HCT116 (cell line): ENCODE measurements around the gene CSGALNACT2. TPM values are rescaled to one million over a fixed set of nuclear protein-coding genes. Genes with fewer than 3 reads are reported as not detected.

Experiments
- ATAC-seq: fragments of 200-7000 bp; cut with Tn5 transposase; 2 replicates; pipeline ENCODE4 v1.9.1; 2020; ENCODE audit warnings: mild to moderate bottlenecking, moderate library complexity
- BruUV-seq: library from RNA; stranded (reverse); fragments of 400-500 nt; replicated peaks from 2 replicates; lab custom pipeline; 2021; lab: Mats Ljungman, UMichigan
- CTCF ChIA-PET: fragments of 300-600 bp; sonication (Branson Sonifier 250); formaldehyde crosslinking; loops from one replicate; lab custom pipeline; 2021; ENCODE audit warnings: antibody characterized with exemption; lab: Charles Lee
- POLR2A ChIA-PET: fragments of 300-600, 350-600 bp; sonication (Branson Sonifier 250); formaldehyde crosslinking; loops from one replicate; lab custom pipeline; 2021; ENCODE audit warnings: antibody characterized with exemption; lab: Charles Lee
- RAD21 ChIA-PET, 2 experiments: fragments of 300-600 bp; sonication (Branson Sonifier 250); formaldehyde crosslinking; loops; one replicate each; lab custom pipeline; 2023; ENCODE audit warnings: low total read pairs in 2 of 2; ENCODE audit not compliant: uncharacterized antibody in 2 of 2, unreplicated experiment in 2 of 2, low non-redundant PET in 1 of 2; lab: Charles Lee
- DNase-seq: peaks from one replicate; pipeline ENCODE4 v3.0.0-alpha.2; 2010; ENCODE audit warnings: low read depth, low spot score
- H2AFZ ChIP-seq: fragments of 200-600 bp; shearing (Covaris generic), sonication (generic); 2 replicates; pipeline ENCODE4 v1.6.1; 2017; ENCODE audit warnings: low read depth, mixed run types, mixed read lengths, antibody characterized with exemption, low read length; ENCODE audit not compliant: poor library complexity, severe bottlenecking
- H3K27ac ChIP-seq: 2 replicates; pipeline ENCODE4 v1.5.1; 2012; ENCODE audit warnings: low read depth, low read length
- H3K27me3 ChIP-seq: fragments of 200-600 bp; sonication (generic); 2 replicates; pipeline ENCODE4 v1.6.1; 2016; ENCODE audit warnings: mixed run types, low read length, mixed read lengths; ENCODE audit not compliant: insufficient read depth
- H3K36me3 ChIP-seq, 2 experiments: fragments of 200-500 bp in 1 of 2; fragments of 200-600 bp in 1 of 2; sonication (Bioruptor generic) in 1 of 2; sonication (generic) in 1 of 2; 2 replicates each; pipeline versions ENCODE4 v1.5.1 to v1.6.1; 2014 to 2016; ENCODE audit warnings: low read length in 2 of 2, inconsistent platforms in 1 of 2, mixed read lengths in 1 of 2, mixed run types in 1 of 2; ENCODE audit not compliant: insufficient read depth in 2 of 2, control insufficient read depth in 1 of 2
- H3K4me1 ChIP-seq, 2 experiments: fragments of 200-600 bp in 1 of 2; sonication (generic) in 1 of 2; 2 replicates each; pipeline versions ENCODE4 v1.5.1 to v1.6.1; 2012 to 2017; ENCODE audit warnings: low read length in 2 of 2, inconsistent platforms in 1 of 2, mild to moderate bottlenecking in 1 of 2, mixed read lengths in 1 of 2, mixed run types in 1 of 2, moderate library complexity in 1 of 2; ENCODE audit not compliant: insufficient read depth in 2 of 2, control insufficient read depth in 1 of 2
- H3K4me2 ChIP-seq: fragments of 200-600 bp; sonication (generic); 2 replicates; pipeline ENCODE4 v1.6.1; 2017; ENCODE audit warnings: mixed run types, low read length, mixed read lengths
- H3K4me3 ChIP-seq, 2 experiments: fragments of 200-600 bp in 1 of 2; sonication (generic) in 1 of 2; replicated peaks in 1 of 2; 2 replicates each; pipeline ENCODE4 v1.5.1; 2011 to 2016; ENCODE audit warnings: low read length in 2 of 2, control low read depth in 1 of 2, low read depth in 1 of 2, mild to moderate bottlenecking in 1 of 2, mixed read lengths in 1 of 2, mixed run types in 1 of 2
- H3K79me2 ChIP-seq: fragments of 200-600 bp; sonication (generic); 2 replicates; pipeline ENCODE4 v1.6.1; 2017; ENCODE audit warnings: mild to moderate bottlenecking, mixed run types, low read length, moderate library complexity, mixed read lengths; ENCODE audit not compliant: insufficient read depth
- H3K9ac ChIP-seq: fragments of 200-600 bp; sonication (generic); 2 replicates; pipeline ENCODE4 v1.6.1; 2016; ENCODE audit warnings: low read length, mixed read lengths
- H3K9me2 ChIP-seq: fragments of 200-600 bp; sonication (generic), shearing (Covaris generic); 2 replicates; pipeline ENCODE4 v1.6.1; 2017; ENCODE audit warnings: mixed run types, mild to moderate bottlenecking, moderate library complexity; ENCODE audit not compliant: insufficient read depth
- H3K9me3 ChIP-seq, 2 experiments: fragments of 200-500 bp in 1 of 2; fragments of 200-600 bp in 1 of 2; sonication (Bioruptor generic) in 1 of 2; sonication (generic) in 1 of 2; 2 replicates each; pipeline ENCODE4 v1.6.1; 2014 to 2017; ENCODE audit warnings: low read length in 2 of 2, mixed read lengths in 2 of 2, inconsistent platforms in 1 of 2, low read depth in 1 of 2, mild to moderate bottlenecking in 1 of 2, mixed run types in 1 of 2, moderate library complexity in 1 of 2; ENCODE audit not compliant: control insufficient read depth in 1 of 2, insufficient read depth in 1 of 2
- H4K20me1 ChIP-seq: fragments of 200-600 bp; sonication (generic), shearing (Covaris generic); 2 replicates; pipeline ENCODE4 v1.6.1; 2017; ENCODE audit warnings: mixed run types, mild to moderate bottlenecking, moderate library complexity; ENCODE audit not compliant: insufficient read depth
- ATF3 ChIP-seq: IDR thresholded peaks from 2 replicates; pipeline ENCODE4 v1.6.1; 2012
- CBX3 ChIP-seq: IDR thresholded peaks from 2 replicates; pipeline ENCODE4 v1.6.1; 2012; ENCODE audit warnings: low read depth
- CEBPB ChIP-seq: IDR thresholded peaks from 2 replicates; pipeline ENCODE4 v1.6.1; 2012; ENCODE audit warnings: low read depth
- CTCF ChIP-seq, 3 experiments: fragments of 200-600 bp in 1 of 3; sonication (generic) in 1 of 3; IDR thresholded peaks in 2 of 3; conservative IDR thresholded peaks in 1 of 3; 2 replicates each; pipeline ENCODE4 v1.5.1; 2012 to 2017; ENCODE audit warnings: low read depth in 2 of 3, low read length in 2 of 3, antibody characterized with exemption in 1 of 3, borderline replicate concordance in 1 of 3, control low read depth in 1 of 3, mild to moderate bottlenecking in 1 of 3, mixed read lengths in 1 of 3, mixed run types in 1 of 3, moderate library complexity in 1 of 3; ENCODE audit not compliant: insufficient read depth in 1 of 3
- EGR1 ChIP-seq: IDR thresholded peaks from 2 replicates; pipeline ENCODE4 v1.6.1; 2012; ENCODE audit warnings: low read depth
- ELF1 ChIP-seq: IDR thresholded peaks from 2 replicates; pipeline ENCODE4 v1.6.1; 2012; ENCODE audit warnings: low read depth, borderline replicate concordance
- FOSL1 ChIP-seq: IDR thresholded peaks from 2 replicates; pipeline ENCODE4 v1.6.1; 2012; ENCODE audit warnings: low read depth
- JUND ChIP-seq: IDR thresholded peaks from 2 replicates; pipeline ENCODE4 v1.6.1; 2012
- POLR2A ChIP-seq: IDR thresholded peaks from 2 replicates; pipeline ENCODE4 v1.7.0; 2011; ENCODE audit warnings: borderline replicate concordance; ENCODE audit not compliant: insufficient read depth, insufficient read length; ENCODE audit errors: extremely low read depth
- POLR2AphosphoS5 ChIP-seq: IDR thresholded peaks from 2 replicates; pipeline ENCODE4 v1.6.1; 2011; ENCODE audit warnings: mild to moderate bottlenecking, low read depth, low read length, moderate library complexity
- RAD21 ChIP-seq: IDR thresholded peaks from 2 replicates; pipeline ENCODE4 v1.6.1; 2012; ENCODE audit warnings: low read depth, mild to moderate bottlenecking
- SIN3A ChIP-seq: IDR thresholded peaks from 2 replicates; pipeline ENCODE4 v1.6.1; 2012; ENCODE audit warnings: low read depth
- SP1 ChIP-seq: IDR thresholded peaks from 2 replicates; pipeline ENCODE4 v1.6.1; 2012; ENCODE audit warnings: low read depth
- SRF ChIP-seq: IDR thresholded peaks from 2 replicates; pipeline ENCODE4 v1.6.1; 2012; ENCODE audit warnings: low read depth
- YY1 ChIP-seq: IDR thresholded peaks from 2 replicates; pipeline ENCODE4 v1.6.1; 2011; ENCODE audit warnings: low read length, low read depth, moderate library complexity, mild to moderate bottlenecking; ENCODE audit not compliant: insufficient replicate concordance; ENCODE audit errors: extremely low read depth
- ZBTB33 ChIP-seq: IDR thresholded peaks from 2 replicates; pipeline ENCODE4 v1.6.1; 2011; ENCODE audit warnings: mild to moderate bottlenecking, low read length, moderate library complexity; ENCODE audit not compliant: insufficient replicate concordance; ENCODE audit errors: extremely low read depth
- intact Hi-C: fragments of 100-400 bp; cut with micrococcal nuclease; formaldehyde crosslinking; loops from 2 replicates; pipeline ENCODE4 v1.10.0; 2022
- total RNA-seq: library from RNA; stranded (reverse); gene quantifications from one replicate; pipeline ENCODE4 v1.2.1, GENCODE V29; 2021; ENCODE audit not compliant: unreplicated experiment

Gene CSGALNACT2
- total RNA-seq, 1 experiment from 2014 or later = 9.9 TPM

- CTCF ChIA-PET = no interaction called here
- H3K9ac ChIP-seq = no peak overlapping the region
- BruUV-seq = no TSS peak
Observed at GRCh38 chr10:43211030-43211429, 72.8 kb downstream of the CSGALNACT2 start.

GRCh38 chr10:43211431-43212042 lies 73.3 kb downstream of the CSGALNACT2 start:
- ATAC-seq (peak; percentile 23; the same call in 1 of the 2 replicates), DNase-seq (no peak)
- Histone ChIP-seq H3K9me2 (no peaks in the 10 kb centered on the region), H3K9me3 (no peaks in the 10 kb centered on the region), H4K20me1 (no peaks in the 10 kb centered on the region), H3K36me3 (no peaks in the 10 kb centered on the region), H3K79me2 (no peaks in the 10 kb centered on the region), H3K27ac (no peak overlapping the region), H3K4me2 (peak overlapping the region; percentile 52), H2AFZ (no peak overlapping the region), H3K9ac (no peak overlapping the region), H3K27me3 (no peaks in the 10 kb centered on the region), H3K4me3 (no peak overlapping the region), H3K4me1 (peaks cover 16 to 28% of the 10 kb centered on the region in 2 experiments)
- no TSS peak for BruUV-seq
- intact Hi-C loops = no loop called here
- ChIA-PET RAD21 (no interaction called here), POLR2A (no interaction called here), CTCF (no interaction called here)
- TF ChIP-seq ZBTB33 (no peak), POLR2A (no peak), JUND (no peak), POLR2AphosphoS5 (no peak), SIN3A (no peak), RAD21 (no peak), CTCF (IDR thresholded peaks at IDR 0.05 in 2 of 3, conservative IDR thresholded peaks at IDR 0.05 in 1 of 3; ENCODE audit: borderline replicate concordance in 1 of 3, insufficient read depth in 1 of 3, low read depth in 2 of 3, low read length in 2 of 3) (no peak), ATF3 (no peak), FOSL1 (no peak), SRF (no peak), YY1 (no peak), ELF1 (no peak), SP1 (no peak)

More at GRCh38 chr10:43211030-43211429, 72.8 kb downstream of the CSGALNACT2 start:
- Histone ChIP-seq H3K79me2 (no peaks in the 10 kb centered on the region), H3K9me3 (no peaks in the 10 kb centered on the region), H3K4me2 (peak overlapping the region; percentile 52), H3K9me2 (no peaks in the 10 kb centered on the region), H3K4me1 (peaks cover 16 to 28% of the 10 kb centered on the region in 2 experiments), H2AFZ (no peak overlapping the region), H3K27ac (no peak overlapping the region), H3K27me3 (no peaks in the 10 kb centered on the region), H3K4me3 (no peak overlapping the region), H3K36me3 (no peaks in the 10 kb centered on the region), H4K20me1 (no peaks in the 10 kb centered on the region)
- intact Hi-C loops = no loop called here
- ATAC-seq = peak; percentile 52; the same call in 1 of the 2 replicates
- ChIA-PET POLR2A (no interaction called here), RAD21 (no interaction called here)
- no peak for DNase-seq
- TF ChIP-seq YY1 (no peak), CEBPB (no peak), EGR1 (peak; percentile 91), SIN3A (no peak), CBX3 (no peak)
